HCT116 (cell line): ENCODE results near the gene RAPGEF6. TPM values are rescaled to one million over a fixed set of nuclear protein-coding genes. Genes with fewer than 3 reads are reported as not detected.

Experiments used
- ATAC-seq: fragments of 200-7000 bp; cut with Tn5 transposase; 2 replicates; pipeline ENCODE4 v1.9.1; 2020; ENCODE audit warnings: mild to moderate bottlenecking, moderate library complexity
- BruUV-seq: library from RNA; stranded (reverse); fragments of 400-500 nt; replicated peaks from 2 replicates; lab custom pipeline; 2021; lab: Mats Ljungman, UMichigan
- CTCF ChIA-PET: fragments of 300-600 bp; sonication (Branson Sonifier 250); formaldehyde crosslinking; loops from one replicate; lab custom pipeline; 2021; ENCODE audit warnings: antibody characterized with exemption; lab: Charles Lee
- POLR2A ChIA-PET: fragments of 300-600, 350-600 bp; sonication (Branson Sonifier 250); formaldehyde crosslinking; loops from one replicate; lab custom pipeline; 2021; ENCODE audit warnings: antibody characterized with exemption; lab: Charles Lee
- RAD21 ChIA-PET, 2 experiments: fragments of 300-600 bp; sonication (Branson Sonifier 250); formaldehyde crosslinking; loops; one replicate each; lab custom pipeline; 2023; ENCODE audit warnings: low total read pairs in 2 of 2; ENCODE audit not compliant: uncharacterized antibody in 2 of 2, unreplicated experiment in 2 of 2, low non-redundant PET in 1 of 2; lab: Charles Lee
- DNase-seq: peaks from one replicate; pipeline ENCODE4 v3.0.0-alpha.2; 2010; ENCODE audit warnings: low read depth, low spot score
- H2AFZ ChIP-seq: fragments of 200-600 bp; shearing (Covaris generic), sonication (generic); 2 replicates; pipeline ENCODE4 v1.6.1; 2017; ENCODE audit warnings: low read depth, mixed run types, mixed read lengths, antibody characterized with exemption, low read length; ENCODE audit not compliant: poor library complexity, severe bottlenecking
- H3K27ac ChIP-seq: 2 replicates; pipeline ENCODE4 v1.5.1; 2012; ENCODE audit warnings: low read depth, low read length
- H3K27me3 ChIP-seq: fragments of 200-600 bp; sonication (generic); 2 replicates; pipeline ENCODE4 v1.6.1; 2016; ENCODE audit warnings: mixed run types, low read length, mixed read lengths; ENCODE audit not compliant: insufficient read depth
- H3K36me3 ChIP-seq, 2 experiments: fragments of 200-500 bp in 1 of 2; fragments of 200-600 bp in 1 of 2; sonication (Bioruptor generic) in 1 of 2; sonication (generic) in 1 of 2; 2 replicates each; pipeline versions ENCODE4 v1.5.1 to v1.6.1; 2014 to 2016; ENCODE audit warnings: low read length in 2 of 2, inconsistent platforms in 1 of 2, mixed read lengths in 1 of 2, mixed run types in 1 of 2; ENCODE audit not compliant: insufficient read depth in 2 of 2, control insufficient read depth in 1 of 2
- H3K4me1 ChIP-seq, 2 experiments: fragments of 200-600 bp in 1 of 2; sonication (generic) in 1 of 2; 2 replicates each; pipeline versions ENCODE4 v1.5.1 to v1.6.1; 2012 to 2017; ENCODE audit warnings: low read length in 2 of 2, inconsistent platforms in 1 of 2, mild to moderate bottlenecking in 1 of 2, mixed read lengths in 1 of 2, mixed run types in 1 of 2, moderate library complexity in 1 of 2; ENCODE audit not compliant: insufficient read depth in 2 of 2, control insufficient read depth in 1 of 2
- H3K4me2 ChIP-seq: fragments of 200-600 bp; sonication (generic); 2 replicates; pipeline ENCODE4 v1.6.1; 2017; ENCODE audit warnings: mixed run types, low read length, mixed read lengths
- H3K4me3 ChIP-seq, 2 experiments: fragments of 200-600 bp in 1 of 2; sonication (generic) in 1 of 2; replicated peaks in 1 of 2; 2 replicates each; pipeline ENCODE4 v1.5.1; 2011 to 2016; ENCODE audit warnings: low read length in 2 of 2, control low read depth in 1 of 2, low read depth in 1 of 2, mild to moderate bottlenecking in 1 of 2, mixed read lengths in 1 of 2, mixed run types in 1 of 2
- H3K79me2 ChIP-seq: fragments of 200-600 bp; sonication (generic); 2 replicates; pipeline ENCODE4 v1.6.1; 2017; ENCODE audit warnings: mild to moderate bottlenecking, mixed run types, low read length, moderate library complexity, mixed read lengths; ENCODE audit not compliant: insufficient read depth
- H3K9ac ChIP-seq: fragments of 200-600 bp; sonication (generic); 2 replicates; pipeline ENCODE4 v1.6.1; 2016; ENCODE audit warnings: low read length, mixed read lengths
- H3K9me2 ChIP-seq: fragments of 200-600 bp; sonication (generic), shearing (Covaris generic); 2 replicates; pipeline ENCODE4 v1.6.1; 2017; ENCODE audit warnings: mixed run types, mild to moderate bottlenecking, moderate library complexity; ENCODE audit not compliant: insufficient read depth
- H3K9me3 ChIP-seq, 2 experiments: fragments of 200-500 bp in 1 of 2; fragments of 200-600 bp in 1 of 2; sonication (Bioruptor generic) in 1 of 2; sonication (generic) in 1 of 2; 2 replicates each; pipeline ENCODE4 v1.6.1; 2014 to 2017; ENCODE audit warnings: low read length in 2 of 2, mixed read lengths in 2 of 2, inconsistent platforms in 1 of 2, low read depth in 1 of 2, mild to moderate bottlenecking in 1 of 2, mixed run types in 1 of 2, moderate library complexity in 1 of 2; ENCODE audit not compliant: control insufficient read depth in 1 of 2, insufficient read depth in 1 of 2
- H4K20me1 ChIP-seq: fragments of 200-600 bp; sonication (generic), shearing (Covaris generic); 2 replicates; pipeline ENCODE4 v1.6.1; 2017; ENCODE audit warnings: mixed run types, mild to moderate bottlenecking, moderate library complexity; ENCODE audit not compliant: insufficient read depth
- EGR1 ChIP-seq: IDR thresholded peaks from 2 replicates; pipeline ENCODE4 v1.6.1; 2012; ENCODE audit warnings: low read depth
- ELF1 ChIP-seq: IDR thresholded peaks from 2 replicates; pipeline ENCODE4 v1.6.1; 2012; ENCODE audit warnings: low read depth, borderline replicate concordance
- EZH2 ChIP-seq: fragments of 200-600 bp; sonication (generic); IDR thresholded peaks from 2 replicates; pipeline ENCODE4 v1.6.1; 2017; ENCODE audit warnings: antibody characterized with exemption, mixed run types
- FOSL1 ChIP-seq: IDR thresholded peaks from 2 replicates; pipeline ENCODE4 v1.6.1; 2012; ENCODE audit warnings: low read depth
- JUND ChIP-seq: IDR thresholded peaks from 2 replicates; pipeline ENCODE4 v1.6.1; 2012
- RAD21 ChIP-seq: IDR thresholded peaks from 2 replicates; pipeline ENCODE4 v1.6.1; 2012; ENCODE audit warnings: low read depth, mild to moderate bottlenecking
- TCF7L2 ChIP-seq: IDR thresholded peaks from 2 replicates; pipeline ENCODE4 v1.7.0; 2011; ENCODE audit warnings: borderline replicate concordance, inconsistent platforms; ENCODE audit not compliant: insufficient read depth, insufficient read length; ENCODE audit errors: extremely low read depth
- YY1 ChIP-seq: IDR thresholded peaks from 2 replicates; pipeline ENCODE4 v1.6.1; 2011; ENCODE audit warnings: low read length, low read depth, moderate library complexity, mild to moderate bottlenecking; ENCODE audit not compliant: insufficient replicate concordance; ENCODE audit errors: extremely low read depth
- ZNF274 ChIP-seq: fragments of 200-500 bp; sonication (Bioruptor generic); IDR thresholded peaks from 2 replicates; pipeline ENCODE4 v1.6.1; 2014; ENCODE audit warnings: mild to moderate bottlenecking, low read depth, low read length, inconsistent platforms
- intact Hi-C: fragments of 100-400 bp; cut with micrococcal nuclease; formaldehyde crosslinking; loops from 2 replicates; pipeline ENCODE4 v1.10.0; 2022
- total RNA-seq: library from RNA; stranded (reverse); gene quantifications from one replicate; pipeline ENCODE4 v1.2.1, GENCODE V29; 2021; ENCODE audit not compliant: unreplicated experiment
- TF ChIP-seq, protein P1 (sequence below): IDR thresholded peaks from 2 replicates; pipeline ENCODE4 v1.6.1; 2011; ENCODE audit warnings: mild to moderate bottlenecking, low read length, moderate library complexity; ENCODE audit not compliant: insufficient replicate concordance; ENCODE audit errors: extremely low read depth
- TF ChIP-seq, protein P2 (sequence below): IDR thresholded peaks from 2 replicates; pipeline ENCODE4 v1.6.1; 2012
- TF ChIP-seq, protein P3 (sequence below), 3 experiments: fragments of 200-600 bp in 1 of 3; sonication (generic) in 1 of 3; IDR thresholded peaks in 2 of 3; conservative IDR thresholded peaks in 1 of 3; 2 replicates each; pipeline ENCODE4 v1.5.1; 2012 to 2017; ENCODE audit warnings: low read depth in 2 of 3, low read length in 2 of 3, antibody characterized with exemption in 1 of 3, borderline replicate concordance in 1 of 3, control low read depth in 1 of 3, mild to moderate bottlenecking in 1 of 3, mixed read lengths in 1 of 3, mixed run types in 1 of 3, moderate library complexity in 1 of 3; ENCODE audit not compliant: insufficient read depth in 1 of 3
- TF ChIP-seq, protein P4 (sequence below): IDR thresholded peaks from 2 replicates; pipeline ENCODE4 v1.6.1; 2012

RAPGEF6 gene
- total RNA-seq, 1 experiment from 2014 or later = 18.4 TPM

DNA sequence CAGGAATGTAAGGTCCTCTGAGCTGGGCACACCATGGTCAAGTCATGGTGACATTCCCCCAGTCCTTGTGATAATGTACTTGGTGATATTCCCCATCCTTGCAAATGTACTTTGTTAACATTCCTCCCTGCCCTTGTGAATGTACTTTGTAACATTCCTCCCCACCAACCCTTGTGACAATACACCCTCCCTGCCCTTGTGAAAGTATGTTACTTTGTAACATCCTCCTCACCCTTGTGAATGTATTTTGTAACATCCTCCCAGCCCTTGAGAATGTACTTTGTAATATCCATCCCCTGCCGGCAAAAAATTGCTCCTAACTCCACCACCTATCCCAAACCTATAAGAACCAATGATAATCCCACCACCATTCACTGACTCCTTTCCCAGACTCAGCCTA, 53.3 kb downstream of the RAPGEF6 start (continued):
- TF ChIP-seq TCF7L2 = no peak
- TF ChIP-seq, all 23 proteins: peak for 0

DNA sequence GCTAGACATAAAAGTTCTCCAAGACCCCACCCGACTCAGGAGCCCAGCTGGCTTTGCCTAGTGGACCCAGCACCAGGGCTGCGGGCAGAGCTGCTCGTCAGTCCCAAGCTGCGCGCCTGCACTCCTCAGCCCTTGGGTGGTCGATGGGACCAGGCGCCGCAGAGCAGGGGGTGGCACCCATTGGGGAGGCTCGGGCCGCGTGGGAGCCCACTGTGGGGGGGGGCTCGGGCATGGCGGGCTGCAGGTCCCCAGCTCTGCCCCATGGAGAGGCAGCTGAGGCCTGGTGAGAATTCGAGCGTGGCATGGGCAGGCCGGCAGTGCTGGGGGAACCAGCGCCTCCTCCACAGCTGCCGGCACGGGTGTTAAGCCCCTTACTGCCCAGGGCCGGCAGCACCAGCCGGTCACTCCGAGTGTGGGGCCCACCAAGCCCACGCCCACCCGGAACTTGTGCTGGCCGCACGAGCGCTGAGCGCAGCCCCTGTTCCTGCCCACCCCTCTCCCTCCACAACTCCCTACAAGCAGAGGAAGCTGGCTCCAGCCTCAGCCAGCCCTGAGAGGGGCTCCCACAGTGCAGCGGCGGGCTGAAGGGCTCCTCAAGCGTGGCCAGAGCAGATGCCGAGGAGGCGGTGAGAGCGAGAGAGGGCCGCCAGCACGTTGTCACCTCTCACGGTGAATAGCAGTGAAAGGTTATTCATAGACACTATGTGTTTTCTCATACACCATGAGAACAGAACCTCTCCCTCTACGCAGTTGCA, 54.9 kb downstream of the RAPGEF6 start:
- Histone ChIP-seq H3K9ac (no peak overlapping the region), H3K4me1 (no peaks in the 10 kb centered on the region), H3K27me3 (no peaks in the 10 kb centered on the region), H3K9me2 (no peaks in the 10 kb centered on the region), H4K20me1 (no peaks in the 10 kb centered on the region), H3K4me2 (no peak overlapping the region), H3K27ac (no peak overlapping the region), H2AFZ (no peak overlapping the region), H3K36me3 (no peaks in the 10 kb centered on the region; a peak in 1 of 4 replicates), H3K79me2 (peaks cover 63% of the 10 kb centered on the region), H3K9me3 (peaks cover 0 to 16% of the 10 kb centered on the region in 2 experiments; a peak in 1 of 4 replicates), H3K4me3 (no peak overlapping the region)
- ChIA-PET CTCF (no interaction called here), RAD21 (no interaction called here), POLR2A (no interaction called here)
- no peak for ATAC-seq
- intact Hi-C loops = no loop called here
- BruUV-seq = no TSS peak
- no peak for DNase-seq
- TF ChIP-seq, protein P1, sequence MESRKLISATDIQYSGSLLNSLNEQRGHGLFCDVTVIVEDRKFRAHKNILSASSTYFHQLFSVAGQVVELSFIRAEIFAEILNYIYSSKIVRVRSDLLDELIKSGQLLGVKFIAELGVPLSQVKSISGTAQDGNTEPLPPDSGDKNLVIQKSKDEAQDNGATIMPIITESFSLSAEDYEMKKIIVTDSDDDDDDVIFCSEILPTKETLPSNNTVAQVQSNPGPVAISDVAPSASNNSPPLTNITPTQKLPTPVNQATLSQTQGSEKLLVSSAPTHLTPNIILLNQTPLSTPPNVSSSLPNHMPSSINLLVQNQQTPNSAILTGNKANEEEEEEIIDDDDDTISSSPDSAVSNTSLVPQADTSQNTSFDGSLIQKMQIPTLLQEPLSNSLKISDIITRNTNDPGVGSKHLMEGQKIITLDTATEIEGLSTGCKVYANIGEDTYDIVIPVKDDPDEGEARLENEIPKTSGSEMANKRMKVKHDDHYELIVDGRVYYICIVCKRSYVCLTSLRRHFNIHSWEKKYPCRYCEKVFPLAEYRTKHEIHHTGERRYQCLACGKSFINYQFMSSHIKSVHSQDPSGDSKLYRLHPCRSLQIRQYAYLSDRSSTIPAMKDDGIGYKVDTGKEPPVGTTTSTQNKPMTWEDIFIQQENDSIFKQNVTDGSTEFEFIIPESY = no peak
- TF ChIP-seq, protein P2, sequence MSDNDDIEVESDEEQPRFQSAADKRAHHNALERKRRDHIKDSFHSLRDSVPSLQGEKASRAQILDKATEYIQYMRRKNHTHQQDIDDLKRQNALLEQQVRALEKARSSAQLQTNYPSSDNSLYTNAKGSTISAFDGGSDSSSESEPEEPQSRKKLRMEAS = no peak
- TF ChIP-seq TCF7L2 = no peak
- no peak for TF ChIP-seq FOSL1
- TF ChIP-seq EZH2 = no peak
- no peak for TF ChIP-seq JUND
- no peak for TF ChIP-seq RAD21
- TF ChIP-seq YY1 = no peak
- no peak for TF ChIP-seq EGR1
- TF ChIP-seq, protein P3, sequence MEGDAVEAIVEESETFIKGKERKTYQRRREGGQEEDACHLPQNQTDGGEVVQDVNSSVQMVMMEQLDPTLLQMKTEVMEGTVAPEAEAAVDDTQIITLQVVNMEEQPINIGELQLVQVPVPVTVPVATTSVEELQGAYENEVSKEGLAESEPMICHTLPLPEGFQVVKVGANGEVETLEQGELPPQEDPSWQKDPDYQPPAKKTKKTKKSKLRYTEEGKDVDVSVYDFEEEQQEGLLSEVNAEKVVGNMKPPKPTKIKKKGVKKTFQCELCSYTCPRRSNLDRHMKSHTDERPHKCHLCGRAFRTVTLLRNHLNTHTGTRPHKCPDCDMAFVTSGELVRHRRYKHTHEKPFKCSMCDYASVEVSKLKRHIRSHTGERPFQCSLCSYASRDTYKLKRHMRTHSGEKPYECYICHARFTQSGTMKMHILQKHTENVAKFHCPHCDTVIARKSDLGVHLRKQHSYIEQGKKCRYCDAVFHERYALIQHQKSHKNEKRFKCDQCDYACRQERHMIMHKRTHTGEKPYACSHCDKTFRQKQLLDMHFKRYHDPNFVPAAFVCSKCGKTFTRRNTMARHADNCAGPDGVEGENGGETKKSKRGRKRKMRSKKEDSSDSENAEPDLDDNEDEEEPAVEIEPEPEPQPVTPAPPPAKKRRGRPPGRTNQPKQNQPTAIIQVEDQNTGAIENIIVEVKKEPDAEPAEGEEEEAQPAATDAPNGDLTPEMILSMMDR (IDR thresholded peaks at IDR 0.05 in 2 of 3, conservative IDR thresholded peaks at IDR 0.05 in 1 of 3; ENCODE audit: borderline replicate concordance in 1 of 3, insufficient read depth in 1 of 3, low read depth in 2 of 3, low read length in 2 of 3) = no peak
- TF ChIP-seq, protein P4, sequence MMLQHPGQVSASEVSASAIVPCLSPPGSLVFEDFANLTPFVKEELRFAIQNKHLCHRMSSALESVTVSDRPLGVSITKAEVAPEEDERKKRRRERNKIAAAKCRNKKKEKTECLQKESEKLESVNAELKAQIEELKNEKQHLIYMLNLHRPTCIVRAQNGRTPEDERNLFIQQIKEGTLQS = no peak
- TF ChIP-seq ELF1 = no peak
- TF ChIP-seq ZNF274 = no peak
- TF ChIP-seq, all 23 proteins: peak for 0
